C4-2B (cell line): ENCODE data around the gene CHP1.

Experiments used
- CTCF ChIP-seq: fragments of 450-650 bp; conservative IDR thresholded peaks from 2 replicates; pipeline ENCODE4 v1.5.1; 2017; ENCODE audit warnings: mild to moderate bottlenecking
- ZFX ChIP-seq: fragments of 450-650 bp; IDR thresholded peaks from 2 replicates; pipeline ENCODE4 v1.6.1; 2017

GRCh38 chr15:41194444-41194843 lies 36.6 kb upstream of the CHP1 start:
- TF ChIP-seq CTCF, result no peak
- no peak for TF ChIP-seq ZFX
